Activated CD8-positive, alpha-beta T cell treated with anti-CD3 and anti-CD28 coated beads, Interleukin-2, amount 10 ng/mL, durations not matched to agents 7 days and 5 days (primary cell): ENCODE results near the gene MRPS10. TPM values are rescaled to one million over a fixed set of nuclear protein-coding genes. Genes with fewer than 3 reads are reported as not detected.

Source experiments
- ATAC-seq: fragments of 150-1000 bp; cut with Tn5 transposase; one replicate; pipeline ENCODE4 v1.10.0; 2021; ENCODE audit warnings: moderate library complexity
- CTCF ChIA-PET: fragments of 350-600 bp; sonication (Branson Sonifier 250); formaldehyde crosslinking; loops from one replicate; lab custom pipeline; 2021; ENCODE audit warnings: antibody characterized with exemption; lab: Charles Lee
- POLR2A ChIA-PET: fragments of 350-600 bp; sonication (Branson Sonifier 250); formaldehyde crosslinking; loops from one replicate; lab custom pipeline; 2021; ENCODE audit warnings: antibody characterized with exemption; lab: Charles Lee
- DNase-seq: peaks from one replicate; pipeline ENCODE4 v3.0.0-alpha.2; 2020
- H3K27ac Mint-ChIP-seq: one replicate; pipeline ENCODE4 v1.8.0; 2021; ENCODE audit warnings: mild to moderate bottlenecking, mixed read lengths
- H3K27me3 Mint-ChIP-seq: one replicate; pipeline ENCODE4 v1.8.0; 2021; ENCODE audit warnings: low read depth, mixed read lengths
- H3K36me3 Mint-ChIP-seq: one replicate; pipeline ENCODE4 v1.8.0; 2021; ENCODE audit warnings: low read depth, mixed read lengths
- H3K4me1 Mint-ChIP-seq: one replicate; pipeline ENCODE4 v1.8.0; 2021; ENCODE audit warnings: low read depth, mixed read lengths
- H3K4me3 Mint-ChIP-seq: one replicate; pipeline ENCODE4 v1.8.0; 2021; ENCODE audit warnings: mild to moderate bottlenecking, mixed read lengths
- H3K9me3 Mint-ChIP-seq: one replicate; pipeline ENCODE4 v1.8.0; 2022; ENCODE audit warnings: mixed read lengths; ENCODE audit not compliant: insufficient read depth
- total RNA-seq, 2 experiments: library from RNA; stranded (reverse); gene quantifications; one replicate each; pipeline ENCODE4 v1.2.3, GENCODE V29; 2021

The MRPS10 gene
- total RNA-seq, 2 experiments from 2014 or later, result 32.6 to 33.8 TPM

DNA sequence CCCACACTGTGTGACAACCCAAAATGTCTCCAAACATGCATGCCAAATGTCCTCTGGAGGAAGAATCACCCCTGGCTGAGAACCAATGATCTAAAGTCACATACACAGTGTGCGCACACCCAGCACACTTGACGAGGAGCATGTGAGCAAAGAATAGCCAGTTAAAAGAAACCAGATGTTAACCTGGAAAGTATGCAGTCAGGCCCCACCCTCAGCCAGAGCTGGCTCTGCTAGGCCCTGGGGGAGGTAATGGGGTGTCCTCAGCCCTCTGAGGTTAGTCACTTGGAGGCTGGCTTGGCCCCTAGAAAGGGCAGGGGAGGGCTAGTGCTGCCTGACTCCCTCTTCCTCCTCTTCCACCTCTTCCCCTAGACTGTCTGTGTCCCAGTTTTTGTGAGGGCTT lies 59.6 kb downstream of the MRPS10 start:
- Mint-ChIP-seq H3K4me3 (no peak overlapping the region), H3K27ac (no peak overlapping the region)

More for the DNA sequence above, 59.6 kb downstream of the MRPS10 start:
- no peaks in the 10 kb centered on the region for H3K9me3 Mint-ChIP-seq
- no peaks in the 10 kb centered on the region for H3K4me1 Mint-ChIP-seq
- POLR2A ChIA-PET, result no interaction called here
- ATAC-seq (no peak), DNase-seq (no peak)
- CTCF ChIA-PET, result no interaction called here
- H3K36me3 Mint-ChIP-seq, result no peaks in the 10 kb centered on the region
- H3K27me3 Mint-ChIP-seq, result peaks cover 10% of the 10 kb centered on the region

Other genes with a start within 250 kb of the MRPS10 start
- 10 to 100 TPM; 44.1 TPM for gene TAF8, start 167.3 kb downstream of the MRPS10 start, total RNA-seq
- under 1 TPM in 1 of 2 experiments, not detected in 1; 0.03 TPM for gene C6orf132, start 75.2 kb downstream of the MRPS10 start, total RNA-seq
- gene GUCA1A, start 44.5 kb downstream of the MRPS10 start, total RNA-seq, result not detected
- gene GUCA1B, start 22.9 kb downstream of the MRPS10 start, total RNA-seq, result 1 to 10 TPM in 1 of 2 experiments, under 1 TPM in 1; 0.84 to 1.0 TPM
- gene TRERF1, start 234.1 kb upstream of the MRPS10 start, total RNA-seq, result 10 to 100 TPM; 11.3 to 11.8 TPM